Testis (tissue), 3 donors: ENCODE measurements around the gene IL3. TPM values are rescaled to one million over a fixed set of nuclear protein-coding genes. Genes with fewer than 3 reads are reported as not detected.

Experiments
- DNase-seq: peaks from one replicate; pipeline ENCODE4 v3.0.0-alpha.2; 2019
- H3K27ac ChIP-seq, 2 donors: fragments of 200-600 bp; sonication (generic); one replicate each; pipeline ENCODE4 v1.5.1; 2019
- H3K27me3 ChIP-seq: fragments of 200-600 bp; sonication (generic); one replicate; pipeline ENCODE4 v1.5.1; 2019
- H3K36me3 ChIP-seq: fragments of 200-600 bp; sonication (generic); one replicate; pipeline ENCODE4 v1.5.1; 2017; ENCODE audit warnings: low read depth; ENCODE audit errors: missing control alignments
- H3K4me1 ChIP-seq: fragments of 200-600 bp; sonication (generic); one replicate; pipeline ENCODE4 v1.5.1; 2019
- H3K4me3 ChIP-seq, 2 donors: fragments of 200-600 bp; sonication (generic); one replicate each; pipeline ENCODE4 v1.5.1; 2017 to 2019
- H3K9me3 ChIP-seq: fragments of 200-600 bp; sonication (generic); one replicate; pipeline ENCODE4 v1.5.1; 2017
- CTCF ChIP-seq, 3 experiments: fragments of 450-650 bp in 2 of 3; fragments of 200-600 bp in 1 of 3; sonication (generic) in 1 of 3; IDR thresholded peaks; one replicate each; pipeline ENCODE4 v1.5.1; 2016 to 2019; ENCODE audit warnings: antibody characterized with exemption in 3 of 3, mild to moderate bottlenecking in 2 of 3, moderate library complexity in 1 of 3
- POLR2A ChIP-seq: fragments of 450-650 bp; IDR thresholded peaks from one replicate; pipeline ENCODE4 v1.6.1; 2017; ENCODE audit warnings: antibody characterized with exemption, mild to moderate bottlenecking, moderate library complexity
- WGBS, 2 donors: methylation state at CpG; one replicate each; pipeline ENCODE4 v1.1.5; 2018; 5-methylcytosine and 5-hydroxymethylcytosine counted together
- intact Hi-C: fragments of 100-400 bp; cut with DNase I; formaldehyde crosslinking; loops from one replicate; pipeline ENCODE4 v1.15.1; 2023; ENCODE audit warnings: low total_unique reads
- polyA plus RNA-seq: library from polyadenylated mRNA; stranded (reverse); fragments of 350-450 nt; fragmentation: Illumina TruSeq; extraction: RNeasy Lipid Tissue Mini Kit (QIAGEN cat#74804); gene quantifications from one replicate; pipeline ENCODE4 v1.2.3, GENCODE V29; 2014; ENCODE audit warnings: low read depth, low replicate concordance; ENCODE audit not compliant: insufficient read depth
- total RNA-seq, 2 donors: library from RNA; depleted of rRNA; stranded (reverse); fragments of >200 nt; gene quantifications; one replicate each; pipeline ENCODE4 v1.2.3, GENCODE V29; 2016

IL3 gene
- total and polyA plus RNA-seq, 3 donors from 2014 or later = 0.39 TPM; not detected in 2

GRCh38 chr5:132067941-132068808, 7.7 kb downstream of the IL3 start:
- Histone ChIP-seq H3K4me1 (no peaks in the 10 kb centered on the region), H3K27ac (no peak overlapping the region), H3K27me3 (no peaks in the 10 kb centered on the region), H3K36me3 (no peaks in the 10 kb centered on the region), H3K9me3 (no peaks in the 10 kb centered on the region), H3K4me3 (no peak overlapping the region)
- intact Hi-C loops = no loop called here
- WGBS, 2 donors = 82 to 88% methylated on average over 10 to 13 of the region's 13 CpGs
- no peak for TF ChIP-seq CTCF (IDR thresholded peaks at IDR 0.05)
- no peak for TF ChIP-seq POLR2A
- DNase-seq = no peak

GRCh38 chr5:132069561-132069960, 9.1 kb downstream of the IL3 start:
- DNase-seq = no peak
- Histone ChIP-seq H3K4me3 (no peak overlapping the region), H3K9me3 (no peaks in the 10 kb centered on the region), H3K27ac (no peak overlapping the region), H3K27me3 (no peaks in the 10 kb centered on the region), H3K36me3 (no peaks in the 10 kb centered on the region), H3K4me1 (no peaks in the 10 kb centered on the region)
- intact Hi-C loops = no loop called here
- 87 to 90% methylated on average over 9 to 10 of the region's 10 CpGs for WGBS, 2 donors
- no peak for TF ChIP-seq POLR2A
- TF ChIP-seq CTCF (IDR thresholded peaks at IDR 0.05) = no peak

GRCh38 chr5:132069994-132070393, 9.5 kb downstream of the IL3 start:
- intact Hi-C loops = no loop called here
- Histone ChIP-seq H3K36me3 (no peaks in the 10 kb centered on the region), H3K9me3 (no peaks in the 10 kb centered on the region), H3K27ac (no peak overlapping the region), H3K4me1 (no peaks in the 10 kb centered on the region), H3K27me3 (no peaks in the 10 kb centered on the region), H3K4me3 (no peak overlapping the region)
- 100% methylated on average over 1 to 3 of the region's 3 CpGs for WGBS, 2 donors
- no peak for TF ChIP-seq POLR2A
- TF ChIP-seq CTCF (IDR thresholded peaks at IDR 0.05) = no peak
- DNase-seq = no peak

- no peaks in the 10 kb centered on the region for H3K36me3 ChIP-seq
- no peak for DNase-seq
- intact Hi-C loops = no loop called here
- H3K4me3 ChIP-seq = no peak overlapping the region
- TF ChIP-seq CTCF (IDR thresholded peaks at IDR 0.05) (no peak), POLR2A (no peak)
- no peak overlapping the region for H3K27ac ChIP-seq
- H3K9me3 ChIP-seq = no peaks in the 10 kb centered on the region
- no peaks in the 10 kb centered on the region for H3K4me1 ChIP-seq
- H3K27me3 ChIP-seq = no peaks in the 10 kb centered on the region
- WGBS, 2 donors = 83% methylated on average over 6 to 13 of the region's 13 CpGs
These were observed 10.2 kb downstream of the IL3 start for GRCh38 chr5:132070460-132071337.
